OCI-LY7 (cell line): ENCODE data around the gene CRB1. TPM values are rescaled to one million over a fixed set of nuclear protein-coding genes. Genes with fewer than 3 reads are reported as not detected.

Experiments used
- BruUV-seq: library from RNA; stranded (reverse); fragments of 400-500 nt; replicated peaks from 2 replicates; lab custom pipeline; 2021; lab: Mats Ljungman, UMichigan
- CTCF ChIA-PET: fragments of 300-600 bp; sonication (Branson Sonifier 250); formaldehyde crosslinking; loops from one replicate; lab custom pipeline; 2022; ENCODE audit warnings: antibody characterized with exemption; ENCODE audit not compliant: unreplicated experiment; lab: Charles Lee
- POLR2A ChIA-PET: fragments of 300-600 bp; sonication (Branson Sonifier 250); formaldehyde crosslinking; loops from one replicate; lab custom pipeline; 2022; ENCODE audit warnings: antibody characterized with exemption; lab: Charles Lee
- DNase-seq: peaks from one replicate; pipeline ENCODE4 v3.0.0-alpha.2; 2015; ENCODE audit warnings: low spot score
- H2AFZ ChIP-seq: fragments of 200-600 bp; sonication (generic), shearing (Covaris generic); 2 replicates; pipeline ENCODE4 v1.6.1; 2014; ENCODE audit warnings: mild to moderate bottlenecking, antibody characterized with exemption, low read length, moderate library complexity
- H3K27ac ChIP-seq: fragments of 200-600 bp; sonication (generic); 2 replicates; pipeline ENCODE4 v1.5.1; 2014; ENCODE audit warnings: mixed run types, low read depth, mild to moderate bottlenecking, moderate library complexity, low read length, inconsistent platforms; ENCODE audit not compliant: poor library complexity, severe bottlenecking
- H3K36me3 ChIP-seq: fragments of 200-600 bp; sonication (generic); 2 replicates; pipeline ENCODE4 v1.6.1; 2014; ENCODE audit warnings: mild to moderate bottlenecking, antibody characterized with exemption, low read length, moderate library complexity, mixed read lengths; ENCODE audit not compliant: insufficient read depth
- H3K4me1 ChIP-seq: fragments of 200-600 bp; sonication (generic); 2 replicates; pipeline ENCODE4 v1.5.1; 2014; ENCODE audit warnings: mild to moderate bottlenecking, low read length; ENCODE audit not compliant: insufficient read depth, poor library complexity, severe bottlenecking
- H3K4me2 ChIP-seq: fragments of 200-600 bp; sonication (generic); 2 replicates; pipeline ENCODE4 v1.6.1; 2014; ENCODE audit warnings: mild to moderate bottlenecking, low read length
- H3K4me3 ChIP-seq: fragments of 200-600 bp; sonication (generic); 2 replicates; pipeline ENCODE4 v1.5.1; 2014; ENCODE audit warnings: mild to moderate bottlenecking, low read depth, low read length; ENCODE audit not compliant: poor library complexity, severe bottlenecking
- H3K79me2 ChIP-seq: fragments of 200-600 bp; sonication (generic); 2 replicates; pipeline ENCODE4 v1.6.1; 2016; ENCODE audit warnings: low read depth, mild to moderate bottlenecking, low read length, moderate library complexity, mixed read lengths; ENCODE audit not compliant: insufficient read depth
- H3K9me2 ChIP-seq: fragments of 200-600 bp; sonication (generic); 2 replicates; pipeline ENCODE4 v1.6.1; 2016; ENCODE audit warnings: mild to moderate bottlenecking, low read length, mixed read lengths; ENCODE audit not compliant: insufficient read depth
- H3K9me3 ChIP-seq: fragments of 200-600 bp; sonication (generic); 2 replicates; pipeline ENCODE4 v1.6.1; 2014; ENCODE audit warnings: mild to moderate bottlenecking, mixed run types, low read length, mixed read lengths
- H4K20me1 ChIP-seq: fragments of 200-600 bp; sonication (generic); 2 replicates; pipeline ENCODE4 v1.6.1; 2014; ENCODE audit warnings: mild to moderate bottlenecking, antibody characterized with exemption, low read length, moderate library complexity, mixed read lengths; ENCODE audit not compliant: insufficient read depth
- CTCF ChIP-seq: fragments of 200-600 bp; sonication (generic); conservative IDR thresholded peaks from 2 replicates; pipeline ENCODE4 v1.5.1; 2014; ENCODE audit warnings: mild to moderate bottlenecking, antibody characterized with exemption, low read length, moderate library complexity, mixed read lengths
- EZH2phosphoT487 ChIP-seq: fragments of 200-600 bp; sonication (generic); IDR thresholded peaks from 2 replicates; pipeline ENCODE4 v1.6.1; 2018; ENCODE audit warnings: low read depth, borderline replicate concordance, mild to moderate bottlenecking, mixed run types, antibody characterized with exemption, low read length, moderate library complexity, mixed read lengths
- intact Hi-C: fragments of 100-400 bp; cut with micrococcal nuclease; formaldehyde crosslinking; loops from one replicate; pipeline ENCODE4 v1.10.0; 2022; ENCODE audit not compliant: unreplicated experiment
- total RNA-seq, 2 experiments: library from RNA; depleted of rRNA in 1 of 2; stranded (reverse); fragments of >200 nt in 1 of 2; shearing (Covaris generic) in 1 of 2; gene quantifications; 2 replicates each; pipeline ENCODE4 v1.2.3, GENCODE V29; 2014 to 2022

The CRB1 gene
- total RNA-seq, 2 experiments from 2014 or later = 0.25 TPM; not detected in 1

GRCh38 chr1:197519741-197520334, 251.8 kb downstream of the CRB1 start:
- CTCF ChIA-PET = interaction anchor here (0.6 kb wide), 1 partner anchor 405 kb away, joined by 3 read pairs; no protein-coding TSS in a partner anchor
- peak; percentile 40 for DNase-seq
- TF ChIP-seq CTCF (peak; percentile 79), EZH2phosphoT487 (no peak)
- H2AFZ ChIP-seq = no peak overlapping the region
- no peak overlapping the region for H3K4me2 ChIP-seq
- no peaks in the 10 kb centered on the region for H4K20me1 ChIP-seq
- no peaks in the 10 kb centered on the region for H3K4me1 ChIP-seq
- no TSS peak for BruUV-seq
- no peak overlapping the region for H3K4me3 ChIP-seq
- no peaks in the 10 kb centered on the region for H3K9me3 ChIP-seq
- no peaks in the 10 kb centered on the region for H3K9me2 ChIP-seq
- intact Hi-C loops = loop anchor here (2.0 to 10.0 kb wide), 5 partner anchors 97 to 945 kb away; no protein-coding TSS in a partner anchor
- POLR2A ChIA-PET = interaction anchor here (0.6 to 1.2 kb wide), 2 partner anchors 60 to 411 kb away, joined by 3 to 4 read pairs; no protein-coding TSS in a partner anchor
- H3K27ac ChIP-seq = no peak overlapping the region
- H3K79me2 ChIP-seq = no peaks in the 10 kb centered on the region
- H3K36me3 ChIP-seq = no peaks in the 10 kb centered on the region

- Histone ChIP-seq H3K4me3 (no peak overlapping the region), H2AFZ (no peak overlapping the region), H3K9me2 (no peaks in the 10 kb centered on the region), H3K27ac (no peak overlapping the region), H4K20me1 (no peaks in the 10 kb centered on the region), H3K79me2 (no peaks in the 10 kb centered on the region), H3K4me1 (no peaks in the 10 kb centered on the region), H3K4me2 (no peak overlapping the region), H3K9me3 (no peaks in the 10 kb centered on the region), H3K36me3 (no peaks in the 10 kb centered on the region)
- TF ChIP-seq EZH2phosphoT487 = no peak
- peak; percentile 91 for TF ChIP-seq CTCF
- intact Hi-C loops = loop anchor here (2.0 to 10.0 kb wide), 3 partner anchors 348 to 944 kb away; no protein-coding TSS in a partner anchor
- ChIA-PET POLR2A (interaction anchor here (1.0 kb wide), 1 partner anchor 11 kb away, joined by 3 read pairs; no protein-coding TSS in a partner anchor), CTCF (no interaction called here)
- BruUV-seq = no TSS peak
- peak; percentile 45 for DNase-seq
Observed at GRCh38 chr1:197521118-197521739, 253.2 kb downstream of the CRB1 start.
